Choroid plexus epithelial cell (primary cell): ENCODE results near the gene BEST1.
A peak's percentile ranks its signal among the peaks of the same experiment; 100 is the strongest.

Source experiments
- DNase-seq: peaks from one replicate; pipeline ENCODE4 v3.0.0-alpha.2; 2010; ENCODE audit warnings: low read depth
- H3K4me3 ChIP-seq: 2 replicates; pipeline ENCODE4 v1.5.1; 2011; ENCODE audit warnings: low read depth, mild to moderate bottlenecking, control low read depth, low read length, moderate library complexity
- CTCF ChIP-seq: conservative IDR thresholded peaks from 2 replicates; pipeline ENCODE4 v1.5.1; 2011; ENCODE audit warnings: low read depth, mild to moderate bottlenecking, control low read depth, inconsistent platforms, low read length, moderate library complexity

BEST1 gene

GRCh38 chr11:62004473-62004872 is 54.3 kb downstream of the BEST1 start:
- TF ChIP-seq CTCF: no peak
- peak; percentile 93 for DNase-seq
- no peak overlapping the region for H3K4me3 ChIP-seq

GRCh38 chr11:62008193-62008592 is 58.0 kb downstream of the BEST1 start:
- no peak for DNase-seq
- TF ChIP-seq CTCF: no peak
- no peak overlapping the region for H3K4me3 ChIP-seq

GRCh38 chr11:62010935-62011528 is 60.9 kb downstream of the BEST1 start:
- H3K4me3 ChIP-seq: no peak overlapping the region
- no peak for DNase-seq
- no peak for TF ChIP-seq CTCF

- no peak for DNase-seq
- H3K4me3 ChIP-seq: no peak overlapping the region
- no peak for TF ChIP-seq CTCF
Measured at GRCh38 chr11:62011881-62012280, 61.7 kb downstream of the BEST1 start.

GRCh38 chr11:62012451-62012831 is 62.3 kb downstream of the BEST1 start:
- no peak overlapping the region for H3K4me3 ChIP-seq
- TF ChIP-seq CTCF: no peak
- peak; percentile 43 for DNase-seq

- no peak for DNase-seq
- no peak for TF ChIP-seq CTCF
- H3K4me3 ChIP-seq: no peak overlapping the region
Measured at GRCh38 chr11:62012832-62013461, 62.8 kb downstream of the BEST1 start.
